ENCODE measurements around the gene ZFP82.

Gene ZFP82

GRCh38 chr19:36409841-36410240, 8.6 kb downstream of the ZFP82 start:
- H3K36me3 ChIP-seq (ENCODE audit: control insufficient read depth in 2 of 2, insufficient read depth in 2 of 2, low read length in 2 of 2): peaks cover 24 to 32% of the 10 kb centered on the region in 2 donors
- no peak overlapping the region for H3K4me3 ChIP-seq (ENCODE audit: low read length in 2 of 2)
- no peaks in the 10 kb centered on the region for H3K9me3 ChIP-seq (ENCODE audit: control insufficient read depth in 2 of 2, low read length in 2 of 2)

GRCh38 chr19:36408101-36408500, 10.3 kb downstream of the ZFP82 start:
- H3K36me3 ChIP-seq (ENCODE audit: control insufficient read depth in 2 of 2, insufficient read depth in 2 of 2, low read length in 2 of 2): peaks cover 32 to 40% of the 10 kb centered on the region in 2 donors

More at GRCh38 chr19:36409841-36410240, 8.6 kb downstream of the ZFP82 start:
- Histone ChIP-seq H3K27ac (ENCODE audit: low read length) (no peak overlapping the region), H3K9ac (ENCODE audit: low read length in 2 of 2) (no peak overlapping the region), H3K4me1 (ENCODE audit: control insufficient read depth, insufficient read depth, low read length) (no peaks in the 10 kb centered on the region), H3K27me3 (ENCODE audit: control insufficient read depth in 1 of 2, insufficient read depth in 2 of 2, low read length in 2 of 2) (no peaks in the 10 kb centered on the region)

GRCh38 chr19:36404498-36404897, 13.9 kb downstream of the ZFP82 start:
- H3K36me3 ChIP-seq (ENCODE audit: control insufficient read depth in 2 of 2, insufficient read depth in 2 of 2, low read length in 2 of 2): peaks cover 42 to 53% of the 10 kb centered on the region in 2 donors
- no peak overlapping the region for H3K27ac ChIP-seq (ENCODE audit: low read length)
- no peaks in the 10 kb centered on the region for H3K27me3 ChIP-seq (ENCODE audit: control insufficient read depth in 1 of 2, insufficient read depth in 2 of 2, low read length in 2 of 2)

More at GRCh38 chr19:36408101-36408500, 10.3 kb downstream of the ZFP82 start:
- Histone ChIP-seq H3K9me3 (ENCODE audit: control insufficient read depth in 2 of 2, low read length in 2 of 2) (no peaks in the 10 kb centered on the region), H3K27ac (ENCODE audit: low read length) (no peak overlapping the region), H3K4me1 (ENCODE audit: control insufficient read depth, insufficient read depth, low read length) (no peaks in the 10 kb centered on the region), H3K9ac (ENCODE audit: low read length in 2 of 2) (no peak overlapping the region), H3K27me3 (ENCODE audit: control insufficient read depth in 1 of 2, insufficient read depth in 2 of 2, low read length in 2 of 2) (no peaks in the 10 kb centered on the region), H3K4me3 (ENCODE audit: low read length in 2 of 2) (no peak overlapping the region)

GRCh38 chr19:36401475-36401874, 17.0 kb downstream of the ZFP82 start:
- no peak overlapping the region for H3K9ac ChIP-seq (ENCODE audit: low read length in 2 of 2)
- H3K4me1 ChIP-seq (ENCODE audit: control insufficient read depth, insufficient read depth, low read length): no peaks in the 10 kb centered on the region
- no peak overlapping the region for H3K27ac ChIP-seq (ENCODE audit: low read length)
- H3K4me3 ChIP-seq (ENCODE audit: low read length in 2 of 2): no peak overlapping the region
- H3K36me3 ChIP-seq (ENCODE audit: control insufficient read depth in 2 of 2, insufficient read depth in 2 of 2, low read length in 2 of 2): peaks cover 35 to 41% of the 10 kb centered on the region in 2 donors
- H3K27me3 ChIP-seq (ENCODE audit: control insufficient read depth in 1 of 2, insufficient read depth in 2 of 2, low read length in 2 of 2): no peaks in the 10 kb centered on the region
- peaks cover 0 to 3% of the 10 kb centered on the region in 2 donors for H3K9me3 ChIP-seq (ENCODE audit: control insufficient read depth in 2 of 2, low read length in 2 of 2)

More at GRCh38 chr19:36404498-36404897, 13.9 kb downstream of the ZFP82 start:
- no peak overlapping the region for H3K4me3 ChIP-seq (ENCODE audit: low read length in 2 of 2)
- no peaks in the 10 kb centered on the region for H3K9me3 ChIP-seq (ENCODE audit: control insufficient read depth in 2 of 2, low read length in 2 of 2)
- H3K4me1 ChIP-seq (ENCODE audit: control insufficient read depth, insufficient read depth, low read length): no peaks in the 10 kb centered on the region
- no peak overlapping the region for H3K9ac ChIP-seq (ENCODE audit: low read length in 2 of 2)

GRCh38 chr19:36398571-36398970, 19.9 kb downstream of the ZFP82 start:
- H3K4me1 ChIP-seq (ENCODE audit: control insufficient read depth, insufficient read depth, low read length): no peaks in the 10 kb centered on the region
- no peak overlapping the region for H3K4me3 ChIP-seq (ENCODE audit: low read length in 2 of 2)
- H3K36me3 ChIP-seq (ENCODE audit: control insufficient read depth in 2 of 2, insufficient read depth in 2 of 2, low read length in 2 of 2): peaks cover 38 to 41% of the 10 kb centered on the region in 2 donors
- H3K27ac ChIP-seq (ENCODE audit: low read length): no peak overlapping the region
- H3K9ac ChIP-seq (ENCODE audit: low read length in 2 of 2): no peak overlapping the region
- H3K9me3 ChIP-seq (ENCODE audit: control insufficient read depth in 2 of 2, low read length in 2 of 2): peaks cover 12% of the 10 kb centered on the region in 2 donors
- no peaks in the 10 kb centered on the region for H3K27me3 ChIP-seq (ENCODE audit: control insufficient read depth in 1 of 2, insufficient read depth in 2 of 2, low read length in 2 of 2)

- H3K27me3 ChIP-seq (ENCODE audit: control insufficient read depth in 1 of 2, insufficient read depth in 2 of 2, low read length in 2 of 2): no peaks in the 10 kb centered on the region
- H3K36me3 ChIP-seq (ENCODE audit: control insufficient read depth in 2 of 2, insufficient read depth in 2 of 2, low read length in 2 of 2): peaks cover 34 to 36% of the 10 kb centered on the region in 2 donors
- peak overlapping the region in 1 of 2 donors; percentile 0 for H3K4me3 ChIP-seq (ENCODE audit: low read length in 2 of 2)
- no peak overlapping the region for H3K27ac ChIP-seq (ENCODE audit: low read length)
- peaks cover 26 to 27% of the 10 kb centered on the region in 2 donors for H3K9me3 ChIP-seq (ENCODE audit: control insufficient read depth in 2 of 2, low read length in 2 of 2)
- no peaks in the 10 kb centered on the region for H3K4me1 ChIP-seq (ENCODE audit: control insufficient read depth, insufficient read depth, low read length)
- H3K9ac ChIP-seq (ENCODE audit: low read length in 2 of 2): no peak overlapping the region
Observed at GRCh38 chr19:36392916-36393673, 25.3 kb downstream of the ZFP82 start.

GRCh38 chr19:36379510-36379819, 39.0 kb downstream of the ZFP82 start:
- peaks cover 17% of the 10 kb centered on the region for H3K4me1 ChIP-seq (ENCODE audit: control insufficient read depth, insufficient read depth, low read length)
- H3K27me3 ChIP-seq (ENCODE audit: control insufficient read depth in 1 of 2, insufficient read depth in 2 of 2, low read length in 2 of 2): no peaks in the 10 kb centered on the region
- peak overlapping the region; percentile 90 to 98 for H3K4me3 ChIP-seq (ENCODE audit: low read length in 2 of 2)
- H3K9ac ChIP-seq (ENCODE audit: low read length in 2 of 2): peak overlapping the region; percentile 36 to 88
- H3K9me3 ChIP-seq (ENCODE audit: control insufficient read depth in 2 of 2, low read length in 2 of 2): no peaks in the 10 kb centered on the region
- no peak overlapping the region for H3K27ac ChIP-seq (ENCODE audit: low read length)
- no peaks in the 10 kb centered on the region for H3K36me3 ChIP-seq (ENCODE audit: control insufficient read depth in 2 of 2, insufficient read depth in 2 of 2, low read length in 2 of 2)

- H3K9me3 ChIP-seq (ENCODE audit: control insufficient read depth in 2 of 2, low read length in 2 of 2): no peaks in the 10 kb centered on the region
- no peaks in the 10 kb centered on the region for H3K36me3 ChIP-seq (ENCODE audit: control insufficient read depth in 2 of 2, insufficient read depth in 2 of 2, low read length in 2 of 2)
- peak within 1 kb of the TSS; percentile 90 to 98 for H3K4me3 ChIP-seq (ENCODE audit: low read length in 2 of 2)
- H3K27me3 ChIP-seq (ENCODE audit: control insufficient read depth in 1 of 2, insufficient read depth in 2 of 2, low read length in 2 of 2): no peaks in the 10 kb centered on the region
- H3K9ac ChIP-seq (ENCODE audit: low read length in 2 of 2): peak within 1 kb of the TSS; percentile 86 to 88
- H3K4me1 ChIP-seq (ENCODE audit: control insufficient read depth, insufficient read depth, low read length): peaks cover 17% of the 10 kb centered on the region
- peak within 1 kb of the TSS; percentile 79 for H3K27ac ChIP-seq (ENCODE audit: low read length)
Observed at GRCh38 chr19:36378625-36379509, 39.6 kb downstream of the ZFP82 start, which contains the start of gene ZFP14. TSS of gene ZFP14 (minus strand) at chr19:36379201. CDS start at chr19:36367892, 11,309 bp downstream.

GRCh38 chr19:36377541-36378178, 40.8 kb downstream of the ZFP82 start:
- Histone ChIP-seq H3K36me3 (ENCODE audit: control insufficient read depth in 2 of 2, insufficient read depth in 2 of 2, low read length in 2 of 2) (no peaks in the 10 kb centered on the region), H3K27me3 (ENCODE audit: control insufficient read depth in 1 of 2, insufficient read depth in 2 of 2, low read length in 2 of 2) (no peaks in the 10 kb centered on the region), H3K9me3 (ENCODE audit: control insufficient read depth in 2 of 2, low read length in 2 of 2) (no peaks in the 10 kb centered on the region), H3K4me3 (ENCODE audit: low read length in 2 of 2) (peak overlapping the region; percentile 90 to 98), H3K4me1 (ENCODE audit: control insufficient read depth, insufficient read depth, low read length) (peaks cover 17% of the 10 kb centered on the region), H3K9ac (ENCODE audit: low read length in 2 of 2) (peak overlapping the region; percentile 86 to 88), H3K27ac (ENCODE audit: low read length) (no peak overlapping the region)

- no peak overlapping the region for H3K9ac ChIP-seq (ENCODE audit: low read length in 2 of 2)
- no peaks in the 10 kb centered on the region for H3K36me3 ChIP-seq (ENCODE audit: control insufficient read depth in 2 of 2, insufficient read depth in 2 of 2, low read length in 2 of 2)
- H3K4me3 ChIP-seq (ENCODE audit: low read length in 2 of 2): no peak overlapping the region
- no peaks in the 10 kb centered on the region for H3K27me3 ChIP-seq (ENCODE audit: control insufficient read depth in 1 of 2, insufficient read depth in 2 of 2, low read length in 2 of 2)
- no peak overlapping the region for H3K27ac ChIP-seq (ENCODE audit: low read length)
- peaks cover 14% of the 10 kb centered on the region for H3K4me1 ChIP-seq (ENCODE audit: control insufficient read depth, insufficient read depth, low read length)
- H3K9me3 ChIP-seq (ENCODE audit: control insufficient read depth in 2 of 2, low read length in 2 of 2): no peaks in the 10 kb centered on the region
Observed at GRCh38 chr19:36373638-36374156, 44.7 kb downstream of the ZFP82 start.

Measured in stomach smooth muscle (tissue), 2 donors.